ENCODE measurements around the gene SSBP4. TPM values are rescaled to one million over a fixed set of nuclear protein-coding genes. Genes with fewer than 3 reads are reported as not detected.

The SSBP4 gene
- total RNA-seq, 1 experiment from 2014 or later = 46.2 TPM

DNA sequence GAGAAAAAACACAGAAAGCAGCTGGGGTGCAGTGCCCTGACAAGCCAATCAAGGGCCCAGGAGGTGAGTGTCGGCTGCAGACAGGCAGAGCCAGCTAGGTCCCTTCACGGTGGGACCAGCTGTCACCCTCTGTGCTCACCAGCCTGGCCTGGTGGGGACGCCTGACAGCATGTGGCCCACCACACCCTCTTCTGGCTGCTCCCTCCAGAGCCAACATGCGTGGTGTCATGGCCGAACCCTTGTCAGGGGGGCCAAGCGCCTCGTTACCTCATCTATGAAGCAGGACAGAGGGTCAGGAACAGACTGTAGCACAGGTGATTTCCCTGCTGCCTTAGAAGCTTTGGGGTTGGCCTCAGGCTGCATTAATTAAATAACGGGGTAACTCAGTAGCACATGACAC is 58.8 kb downstream of the SSBP4 start:
- Mint-ChIP-seq H3K36me3 (ENCODE audit: insufficient read depth, unreplicated experiment) (peaks cover 12% of the 10 kb centered on the region), H3K4me3 (ENCODE audit: unreplicated experiment) (no peak overlapping the region), H3K27me3 (ENCODE audit: insufficient read depth, unreplicated experiment) (no peaks in the 10 kb centered on the region), H3K27ac (ENCODE audit: unreplicated experiment) (no peak overlapping the region), H3K4me1 (ENCODE audit: low read depth, unreplicated experiment) (peaks cover 6% of the 10 kb centered on the region), H3K9me3 (ENCODE audit: unreplicated experiment) (no peaks in the 10 kb centered on the region)
- Histone ChIP-seq H3K4me3 (ENCODE audit: low read depth, low read length) (no peak overlapping the region), H3K36me3 (ENCODE audit: control insufficient read depth, insufficient read depth, low read length) (no peaks in the 10 kb centered on the region), H3K9me3 (no peaks in the 10 kb centered on the region), H3K27me3 (replicated peaks; ENCODE audit: control insufficient read depth, insufficient read depth, low read length) (no peaks in the 10 kb centered on the region), H3K4me1 (no peaks in the 10 kb centered on the region)
- no peak for DNase-seq
- TF ChIP-seq, protein P1, sequence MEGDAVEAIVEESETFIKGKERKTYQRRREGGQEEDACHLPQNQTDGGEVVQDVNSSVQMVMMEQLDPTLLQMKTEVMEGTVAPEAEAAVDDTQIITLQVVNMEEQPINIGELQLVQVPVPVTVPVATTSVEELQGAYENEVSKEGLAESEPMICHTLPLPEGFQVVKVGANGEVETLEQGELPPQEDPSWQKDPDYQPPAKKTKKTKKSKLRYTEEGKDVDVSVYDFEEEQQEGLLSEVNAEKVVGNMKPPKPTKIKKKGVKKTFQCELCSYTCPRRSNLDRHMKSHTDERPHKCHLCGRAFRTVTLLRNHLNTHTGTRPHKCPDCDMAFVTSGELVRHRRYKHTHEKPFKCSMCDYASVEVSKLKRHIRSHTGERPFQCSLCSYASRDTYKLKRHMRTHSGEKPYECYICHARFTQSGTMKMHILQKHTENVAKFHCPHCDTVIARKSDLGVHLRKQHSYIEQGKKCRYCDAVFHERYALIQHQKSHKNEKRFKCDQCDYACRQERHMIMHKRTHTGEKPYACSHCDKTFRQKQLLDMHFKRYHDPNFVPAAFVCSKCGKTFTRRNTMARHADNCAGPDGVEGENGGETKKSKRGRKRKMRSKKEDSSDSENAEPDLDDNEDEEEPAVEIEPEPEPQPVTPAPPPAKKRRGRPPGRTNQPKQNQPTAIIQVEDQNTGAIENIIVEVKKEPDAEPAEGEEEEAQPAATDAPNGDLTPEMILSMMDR (IDR thresholded peaks at IDR 0.05; ENCODE audit: insufficient read depth in 1 of 2, low read depth in 1 of 2, low read length in 1 of 2, severe bottlenecking in 1 of 2, unreplicated experiment in 1 of 2) = no peak
- CTCF ChIA-PET = no interaction called here
- no TSS peak for BruUV-seq (replicated peaks)
- intact Hi-C loops (cut with micrococcal nuclease; ENCODE audit: unreplicated experiment) = loop anchor here (10.0 kb wide), 1 partner anchor 197 kb away; no protein-coding TSS in a partner anchor
- POLR2A ChIA-PET = no interaction called here

DNA sequence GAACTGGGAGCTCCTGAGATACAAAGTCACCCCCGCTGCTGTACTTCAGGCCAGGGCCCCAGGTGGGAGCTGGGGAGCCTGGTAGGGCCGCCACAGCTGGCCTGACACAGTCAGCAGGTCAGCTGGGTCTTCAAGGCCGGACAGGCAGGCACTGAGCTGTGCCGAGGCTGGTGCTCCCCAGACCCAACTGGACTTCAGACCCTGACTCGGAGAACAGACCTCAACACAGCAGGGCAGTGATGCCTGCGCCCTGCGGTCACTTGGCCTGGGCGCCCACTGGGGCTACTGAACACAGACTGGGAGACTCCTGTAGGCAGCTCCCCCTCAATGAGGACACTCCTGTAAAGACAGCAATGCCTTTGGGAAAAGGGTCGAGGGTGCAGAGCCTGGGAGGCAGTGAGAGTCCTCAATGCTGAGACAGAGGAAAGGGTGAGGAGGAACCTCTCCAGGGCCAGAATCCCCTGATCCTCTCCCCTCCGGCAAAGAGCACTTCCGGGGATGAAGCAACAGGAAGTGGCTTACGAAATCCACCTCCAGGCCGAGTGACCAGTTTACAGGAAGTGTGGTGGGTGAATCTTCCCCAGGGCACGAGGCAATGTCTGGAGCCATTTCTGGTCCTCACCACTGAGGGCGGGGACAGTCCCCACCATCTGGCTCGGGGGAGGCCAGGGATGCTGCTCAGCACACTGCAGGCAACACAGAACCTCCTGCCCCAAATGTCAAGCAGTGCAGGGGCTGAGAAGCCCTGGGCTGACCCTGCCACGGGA is 59.5 kb downstream of the SSBP4 start:
- no TSS peak for BruUV-seq (replicated peaks)

DNA sequence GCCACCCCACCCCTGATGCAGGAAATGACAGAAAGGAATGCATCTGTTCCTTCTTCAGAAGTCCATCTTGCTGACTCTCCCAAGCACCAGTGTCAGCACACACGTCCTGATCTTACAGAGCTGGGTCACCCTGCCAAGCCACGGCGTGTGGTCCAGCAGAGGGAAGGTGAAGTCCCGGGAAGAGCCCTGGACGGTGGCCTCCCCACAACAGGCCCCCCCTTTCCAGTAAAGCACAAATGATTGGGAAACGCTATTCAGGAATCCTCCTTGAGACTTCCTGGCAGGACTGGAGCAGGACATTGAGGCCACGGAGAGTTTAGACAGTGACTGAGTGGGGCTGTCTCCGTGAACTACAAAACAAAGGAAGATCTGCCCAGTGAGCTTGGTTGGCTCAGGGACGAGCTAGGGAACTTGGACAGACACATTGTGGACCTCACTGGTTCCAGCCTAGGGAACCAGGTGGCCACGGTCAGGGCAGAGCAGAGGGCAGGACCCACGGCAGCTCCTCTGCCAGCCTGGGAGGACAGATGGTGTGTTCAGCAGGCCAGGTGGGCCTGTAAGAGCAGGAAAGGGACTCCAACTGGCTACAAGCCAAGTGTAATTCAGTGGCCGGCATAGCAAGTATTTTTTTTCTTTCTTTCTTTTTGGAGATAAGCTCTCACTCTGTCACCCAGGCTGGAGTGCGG is 61.0 kb downstream of the SSBP4 start:
- CTCF ChIA-PET = no interaction called here
- no peaks in the 10 kb centered on the region for H3K9me3 Mint-ChIP-seq (ENCODE audit: unreplicated experiment)
- Histone ChIP-seq H3K27me3 (replicated peaks; ENCODE audit: control insufficient read depth, insufficient read depth, low read length) (no peaks in the 10 kb centered on the region), H3K36me3 (ENCODE audit: control insufficient read depth, insufficient read depth, low read length) (no peaks in the 10 kb centered on the region), H3K9me3 (no peaks in the 10 kb centered on the region), H3K4me1 (no peaks in the 10 kb centered on the region), H3K4me3 (ENCODE audit: low read depth, low read length) (no peak overlapping the region)
- intact Hi-C loops (cut with micrococcal nuclease; ENCODE audit: unreplicated experiment) = no loop called here
- POLR2A ChIA-PET = no interaction called here
- DNase-seq = no peak
- H3K27me3 Mint-ChIP-seq (ENCODE audit: insufficient read depth, unreplicated experiment) = no peaks in the 10 kb centered on the region
- BruUV-seq (replicated peaks) = no TSS peak
- no peak overlapping the region for H3K27ac Mint-ChIP-seq (ENCODE audit: unreplicated experiment)
- peaks cover 6% of the 10 kb centered on the region for H3K4me1 Mint-ChIP-seq (ENCODE audit: low read depth, unreplicated experiment)
- peaks cover 22% of the 10 kb centered on the region for H3K36me3 Mint-ChIP-seq (ENCODE audit: insufficient read depth, unreplicated experiment)
- no peak overlapping the region for H3K4me3 Mint-ChIP-seq (ENCODE audit: unreplicated experiment)
- TF ChIP-seq, protein P1 (IDR thresholded peaks at IDR 0.05; ENCODE audit: insufficient read depth in 1 of 2, low read depth in 1 of 2, low read length in 1 of 2, severe bottlenecking in 1 of 2, unreplicated experiment in 1 of 2) = no peak

More for the DNA sequence above, 59.5 kb downstream of the SSBP4 start:
- Mint-ChIP-seq H3K4me1 (ENCODE audit: low read depth, unreplicated experiment) (peaks cover 6% of the 10 kb centered on the region), H3K27ac (ENCODE audit: unreplicated experiment) (peak overlapping the region; percentile 74), H3K36me3 (ENCODE audit: insufficient read depth, unreplicated experiment) (peaks cover 17% of the 10 kb centered on the region), H3K4me3 (ENCODE audit: unreplicated experiment) (no peak overlapping the region), H3K27me3 (ENCODE audit: insufficient read depth, unreplicated experiment) (no peaks in the 10 kb centered on the region), H3K9me3 (ENCODE audit: unreplicated experiment) (no peaks in the 10 kb centered on the region)
- Histone ChIP-seq H3K4me3 (ENCODE audit: low read depth, low read length) (no peak overlapping the region), H3K27me3 (replicated peaks; ENCODE audit: control insufficient read depth, insufficient read depth, low read length) (no peaks in the 10 kb centered on the region), H3K36me3 (ENCODE audit: control insufficient read depth, insufficient read depth, low read length) (no peaks in the 10 kb centered on the region), H3K4me1 (no peaks in the 10 kb centered on the region), H3K9me3 (no peaks in the 10 kb centered on the region)
- intact Hi-C loops (cut with micrococcal nuclease; ENCODE audit: unreplicated experiment) = loop anchor here (10.0 kb wide), 1 partner anchor 196 kb away; no protein-coding TSS in a partner anchor
- DNase-seq = peak in 1 of 2 experiments; percentile 37
- CTCF ChIA-PET = no interaction called here
- POLR2A ChIA-PET = no interaction called here
- TF ChIP-seq, protein P1 (IDR thresholded peaks at IDR 0.05; ENCODE audit: insufficient read depth in 1 of 2, low read depth in 1 of 2, low read length in 1 of 2, severe bottlenecking in 1 of 2, unreplicated experiment in 1 of 2) = no peak

Data from Caco-2 (cell line).